Limb (tissue), 2 donors: Measurements from ENCODE around the gene NANS.

Experiments used
- DNase-seq, 2 donors: peaks; one replicate each; pipeline ENCODE4 v3.0.0-alpha.2; 2016; ENCODE audit errors: extremely low spot score in 2 of 2

NANS gene

DNA sequence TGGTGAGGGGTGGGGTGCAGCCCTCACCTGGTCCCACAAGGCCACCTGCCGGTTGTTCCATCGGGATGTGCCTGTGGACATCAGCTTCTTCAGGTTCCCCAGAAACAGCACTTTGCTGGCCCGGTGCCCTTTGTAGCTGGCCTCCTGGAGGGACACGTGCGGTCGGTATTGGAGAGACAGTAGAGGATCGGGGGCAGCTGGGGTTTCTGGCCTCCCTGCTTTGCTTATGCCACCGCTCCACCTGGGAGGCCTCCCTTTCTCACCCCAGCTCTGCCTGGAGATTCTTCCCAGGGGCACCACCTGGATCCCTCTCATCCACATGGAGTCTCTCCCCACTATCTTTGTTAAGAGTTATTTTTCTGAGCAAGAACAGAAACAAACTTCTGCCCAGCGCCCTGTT, 75.6 kb downstream of the NANS start:
- no peak for DNase-seq
